HCEC 1CT (cell line): ENCODE data around the gene MYL5.
"Not testable (repeated sequence)": the region's sequence is repeated elsewhere in the genome, so short reads cannot be mapped to it uniquely, and the experiment has no call there.

Source experiments
- DNase-seq: peaks from one replicate; pipeline ENCODE4 v3.0.0-alpha.2; 2017

Gene MYL5

DNA sequence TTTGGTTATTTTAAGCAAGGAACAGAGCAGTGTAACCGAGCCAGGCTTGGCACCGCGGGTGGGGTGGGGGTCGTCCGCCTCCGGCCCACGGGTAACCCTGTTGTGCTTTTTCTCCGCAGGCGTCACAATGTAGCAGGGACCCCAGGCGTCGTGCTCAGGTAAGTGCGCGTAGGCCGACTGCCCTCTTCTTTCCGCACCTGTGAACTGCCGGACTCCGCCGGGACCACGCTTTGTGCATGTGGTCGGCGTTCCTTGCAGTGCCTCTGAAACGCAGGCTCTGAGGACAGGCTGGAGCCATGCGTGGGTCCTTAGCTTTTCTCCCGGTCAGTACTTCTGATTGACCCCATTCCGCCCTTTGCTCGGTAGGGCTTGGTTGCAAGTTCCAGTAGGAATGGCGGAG lies 56.2 kb downstream of the MYL5 start:
- DNase-seq: no peak

DNA sequence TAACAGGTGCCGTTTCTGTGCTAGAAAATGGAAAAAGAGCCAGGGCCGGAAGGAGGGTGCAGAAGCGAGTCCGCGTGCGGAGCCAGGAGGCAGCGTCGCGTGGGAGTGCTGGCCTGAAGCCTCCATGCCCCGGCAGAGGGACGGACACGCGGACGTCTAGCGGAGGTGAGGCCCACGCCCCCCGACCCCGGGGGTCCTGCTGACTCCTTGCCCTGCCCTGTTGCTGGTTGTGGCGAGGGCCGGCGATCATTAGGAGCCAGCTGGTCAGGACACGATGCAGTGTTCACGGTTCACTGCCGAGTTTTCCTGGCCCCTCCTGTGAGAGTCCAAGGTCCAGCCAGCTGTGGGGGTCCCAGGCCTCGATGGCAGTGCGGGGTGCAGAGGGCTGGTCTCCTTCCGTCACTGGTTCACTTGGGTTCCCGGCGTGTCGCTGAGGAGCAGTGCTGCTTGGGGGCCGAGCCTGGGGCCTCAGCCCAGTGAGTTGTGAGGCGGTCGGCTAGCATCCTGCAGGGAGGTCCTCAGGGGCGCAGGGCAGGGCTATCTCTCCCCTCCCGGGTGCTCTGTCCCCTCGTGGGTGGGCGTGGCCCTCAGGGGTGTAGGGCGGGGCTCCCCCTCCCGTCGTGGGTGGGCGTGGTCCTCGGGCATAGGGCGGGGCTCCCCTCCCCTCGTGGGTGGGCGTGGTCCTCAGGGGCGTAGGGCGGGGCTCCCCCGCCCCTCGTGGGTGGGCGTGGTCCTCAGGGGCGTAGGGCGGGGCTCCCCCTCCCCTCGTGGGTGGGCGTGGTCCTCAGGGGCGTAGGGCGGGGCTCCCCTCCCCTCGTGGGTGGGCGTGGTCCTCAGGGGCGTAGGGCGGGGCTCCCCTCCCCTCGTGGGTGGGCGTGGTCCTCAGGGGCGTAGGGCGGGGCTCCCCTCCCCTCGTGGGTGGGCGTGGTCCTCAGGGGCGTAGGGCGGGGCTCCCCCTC lies 56.9 kb downstream of the MYL5 start:
- not testable (repeated sequence) for DNase-seq
